Left cardiac atrium (tissue), 4 donors: Measurements from ENCODE around the gene TSC1. TPM values are rescaled to one million over a fixed set of nuclear protein-coding genes. Genes with fewer than 3 reads are reported as not detected.

Source experiments
- ATAC-seq, 2 donors: fragments of 200-7000 bp; cut with Tn5 transposase; one replicate each; pipeline ENCODE4 v1.9.1; 2020; ENCODE audit warnings: mild to moderate bottlenecking in 2 of 2, moderate library complexity in 2 of 2
- DNase-seq: peaks from one replicate; pipeline ENCODE4 v3.0.0-alpha.2; 2020
- intact Hi-C, 2 donors: fragments of 100-400 bp; cut with DNase I; formaldehyde crosslinking; loops; one replicate each; pipeline versions ENCODE4 v1.14.1 to v1.15.1; 2022 to 2023
- total RNA-seq, 2 donors: library from RNA; stranded (reverse); fragmentation: NEBNext Ultra II Directional; extraction: Animal tissue kit (Norgen Biotek cat#: 25700); gene quantifications; one replicate each; pipeline ENCODE4 v1.2.1, GENCODE V29; 2021
- donor health status: DM: no; HTN: yes; CAD: no.
- donor health status: DM: no; HTN: yes; CAD: no; lungs with severe emphysema.
- donor health status: DM: yes; HTN: yes; CAD: no.
- donor health status: Dilated cardiomyopathy.

The TSC1 gene
- total RNA-seq, 2 donors from 2014 or later = 25.3 to 30.5 TPM

DNA sequence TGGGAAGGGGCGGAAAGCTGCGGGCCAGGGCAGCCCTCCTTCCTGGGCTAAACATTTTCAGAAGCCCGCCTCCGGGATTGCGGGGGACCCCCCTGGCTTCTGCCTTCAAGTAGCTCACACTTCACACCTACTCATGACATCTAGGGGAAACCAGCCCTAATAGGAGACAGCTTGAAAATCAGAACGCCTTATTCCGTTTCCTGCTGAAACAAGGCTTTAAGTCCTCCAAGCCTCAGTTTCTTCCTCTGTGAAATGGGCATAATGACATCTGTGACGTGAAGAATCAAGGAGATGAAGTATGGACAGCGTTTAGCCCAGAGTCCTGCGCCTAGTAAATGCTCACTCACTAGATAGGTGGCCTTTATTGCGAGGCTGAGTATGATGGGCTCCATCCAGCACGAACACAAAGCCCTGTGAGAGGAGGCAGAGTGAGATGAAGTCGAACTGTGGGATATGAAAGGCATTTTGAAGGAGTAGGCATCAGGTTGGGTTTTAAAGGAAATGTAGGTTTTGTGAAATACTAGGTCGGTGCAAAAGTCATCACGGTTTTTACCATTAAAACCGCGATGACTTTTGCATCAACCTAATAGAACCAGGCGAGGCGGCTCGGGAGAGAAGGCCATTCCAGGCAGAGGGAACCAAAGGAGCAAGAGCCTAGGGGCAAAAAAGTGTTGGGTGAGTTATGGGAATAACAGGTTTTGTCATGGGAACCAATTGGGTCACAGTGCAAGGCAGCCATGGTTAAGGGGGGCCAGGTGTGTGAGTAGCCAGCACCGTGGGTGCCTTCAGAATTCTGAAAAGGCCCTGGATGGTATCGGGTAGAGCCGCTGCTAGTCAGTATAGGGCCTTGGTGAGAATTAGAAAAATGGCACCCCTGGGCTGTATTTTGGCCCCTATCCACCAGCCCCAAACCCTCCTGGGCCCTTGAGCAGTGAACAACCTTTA, 1.0 kb upstream of the TSC1 start:
- intact Hi-C loops = no loop called here
- no peak for ATAC-seq
- no peak for DNase-seq

GRCh38 chr9:132943651-132944293, 644 bp downstream of the TSC1 start:
- ATAC-seq (no peak), DNase-seq (no peak)
- intact Hi-C loops = no loop called here

DNA sequence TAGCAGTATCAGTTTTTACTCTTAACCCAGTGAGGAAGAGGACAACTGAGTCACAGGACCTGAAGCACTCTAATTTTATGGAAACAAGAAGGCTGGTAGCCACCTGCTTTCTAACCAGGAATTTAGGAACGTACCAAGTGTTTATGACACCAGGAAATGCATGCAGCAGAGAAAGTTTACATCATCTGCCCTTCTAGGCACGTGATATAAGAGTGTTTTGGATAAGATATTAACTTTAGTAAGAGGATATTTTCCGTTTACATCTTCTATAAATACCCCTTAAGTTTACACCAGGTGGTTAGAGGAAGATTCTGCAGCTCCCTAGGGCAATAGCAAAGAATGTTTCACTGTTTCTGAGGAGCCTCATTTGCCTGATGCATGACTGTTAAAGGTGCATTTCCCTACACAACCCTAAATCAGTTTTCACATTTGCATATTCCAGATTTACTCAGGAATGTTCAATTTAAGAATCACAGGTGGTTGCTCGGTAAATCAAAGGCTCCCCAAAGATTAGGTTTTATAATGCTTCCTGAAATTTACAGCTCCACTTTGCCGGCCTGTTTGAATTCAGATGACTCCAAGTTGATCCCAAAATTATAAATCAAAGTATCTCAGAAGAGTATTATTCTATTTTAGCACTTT, 1.8 kb downstream of the TSC1 start:
- DNase-seq = no peak
- intact Hi-C loops = no loop called here
- ATAC-seq = no peak

GRCh38 chr9:132939169-132939568, 5.2 kb downstream of the TSC1 start:
- ATAC-seq (no peak), DNase-seq (no peak)
- intact Hi-C loops = no loop called here

- DNase-seq = no peak
- intact Hi-C loops = no loop called here
- ATAC-seq = no peak
Measured at GRCh38 chr9:132937463-132937901, 6.9 kb downstream of the TSC1 start.

- DNase-seq (no peak), ATAC-seq (no peak)
- intact Hi-C loops = no loop called here
Measured at GRCh38 chr9:132935026-132935425, 9.4 kb downstream of the TSC1 start.

DNA sequence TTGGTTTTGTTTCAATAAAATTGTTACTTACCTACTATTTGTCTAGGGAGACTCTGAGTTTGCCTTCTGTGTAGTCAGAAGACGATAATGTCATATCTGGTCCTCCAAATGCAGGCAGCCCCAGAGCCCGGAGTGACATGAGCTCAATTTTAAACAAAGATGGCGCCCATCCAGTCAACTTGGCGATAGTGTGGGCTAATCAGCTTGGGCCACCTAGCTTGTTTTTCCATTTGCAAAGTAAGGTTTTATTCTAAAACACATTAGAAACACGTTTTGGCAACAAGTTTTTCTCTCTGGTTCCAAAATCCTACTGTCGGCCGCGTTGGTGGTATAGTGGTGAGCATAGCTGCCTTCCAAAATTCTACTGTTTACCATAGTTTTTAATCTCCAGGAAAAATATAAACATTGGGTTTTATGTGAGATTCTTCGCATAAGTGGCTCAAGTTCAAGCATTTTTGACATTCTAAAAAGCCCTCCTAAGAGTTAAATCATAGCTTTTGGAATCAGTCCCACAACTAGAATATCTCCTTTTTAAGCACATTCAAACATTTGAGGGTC, 13.2 kb downstream of the TSC1 start:
- DNase-seq = no peak

GRCh38 chr9:132927704-132928103, 16.7 kb downstream of the TSC1 start:
- ATAC-seq (no peak), DNase-seq (no peak)
- intact Hi-C loops = no loop called here

More for the DNA sequence above, 13.2 kb downstream of the TSC1 start:
- ATAC-seq = no peak
- intact Hi-C loops = no loop called here

GRCh38 chr9:132923346-132923902, 21.0 kb downstream of the TSC1 start:
- no peak for DNase-seq
- no peak for ATAC-seq
- intact Hi-C loops = no loop called here

GRCh38 chr9:132919614-132920268, 24.7 kb downstream of the TSC1 start:
- DNase-seq (no peak), ATAC-seq (no peak)
- intact Hi-C loops = no loop called here

- intact Hi-C loops = no loop called here
- ATAC-seq (no peak), DNase-seq (no peak)
Measured at GRCh38 chr9:132914924-132915323, 29.5 kb downstream of the TSC1 start.

DNA sequence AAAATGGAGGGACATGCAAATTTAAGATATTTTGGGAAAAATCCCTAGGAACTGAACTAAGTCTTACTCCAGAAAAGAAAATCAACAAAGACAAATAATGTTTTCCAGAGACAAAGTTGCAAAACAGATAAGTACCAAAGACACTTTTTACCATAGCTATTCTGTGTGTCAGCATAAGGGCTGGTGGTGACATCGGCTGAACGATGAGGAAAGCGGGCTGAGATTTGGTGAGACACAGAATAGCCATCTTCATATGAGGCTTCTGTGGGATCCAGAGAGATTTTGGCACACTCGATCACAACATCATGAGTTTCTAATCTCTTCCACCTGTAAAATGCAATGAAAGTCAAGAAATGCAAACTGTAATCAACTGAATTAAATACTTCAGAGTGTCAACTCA, 32.3 kb downstream of the TSC1 start:
- intact Hi-C loops = no loop called here
- ATAC-seq (no peak), DNase-seq (no peak)

DNA sequence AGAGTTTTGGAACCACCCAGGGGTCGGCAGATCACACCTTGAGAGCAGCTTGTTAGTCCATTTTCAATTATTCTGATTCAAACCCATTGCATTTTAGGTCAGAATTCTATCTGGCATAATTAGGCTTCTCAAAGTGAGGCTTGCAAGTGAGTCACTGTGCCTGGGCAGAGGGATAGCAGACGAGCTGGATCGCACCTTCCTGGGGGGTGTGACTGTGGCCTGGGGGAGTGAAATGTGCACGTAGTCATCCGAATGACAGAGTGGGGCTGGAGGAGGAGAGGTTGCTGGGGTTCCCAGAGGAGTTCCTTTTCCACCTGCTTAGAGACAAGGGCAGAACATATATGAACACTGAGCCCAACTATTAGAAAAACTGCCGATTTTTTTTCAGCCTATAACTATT, 34.0 kb downstream of the TSC1 start:
- DNase-seq (no peak), ATAC-seq (no peak)
- intact Hi-C loops = no loop called here

DNA sequence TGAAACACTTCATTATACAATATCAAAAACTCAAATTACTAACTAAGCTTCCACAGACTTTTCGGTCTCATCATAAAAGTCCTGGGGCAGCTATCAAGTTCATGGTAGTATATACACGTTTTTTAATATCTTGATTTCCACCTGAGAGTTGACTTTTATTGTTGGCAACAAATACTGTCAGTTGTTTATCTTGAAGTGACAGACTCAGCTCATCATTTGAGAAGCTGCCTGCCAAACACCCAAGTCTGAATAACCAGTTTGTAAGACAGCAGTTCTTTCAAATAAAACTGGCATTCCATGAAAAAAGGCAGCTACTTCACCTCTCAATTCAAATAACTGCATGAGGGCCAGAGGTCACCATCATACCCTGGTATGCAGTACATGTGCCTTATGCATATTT, 35.1 kb downstream of the TSC1 start:
- no peak for ATAC-seq
- intact Hi-C loops = loop anchor here in 1 of 2 donors (10.0 kb wide), 1 partner anchor 245 kb away; the partner anchor contains the start of gene DDX31
- DNase-seq = no peak

DNA sequence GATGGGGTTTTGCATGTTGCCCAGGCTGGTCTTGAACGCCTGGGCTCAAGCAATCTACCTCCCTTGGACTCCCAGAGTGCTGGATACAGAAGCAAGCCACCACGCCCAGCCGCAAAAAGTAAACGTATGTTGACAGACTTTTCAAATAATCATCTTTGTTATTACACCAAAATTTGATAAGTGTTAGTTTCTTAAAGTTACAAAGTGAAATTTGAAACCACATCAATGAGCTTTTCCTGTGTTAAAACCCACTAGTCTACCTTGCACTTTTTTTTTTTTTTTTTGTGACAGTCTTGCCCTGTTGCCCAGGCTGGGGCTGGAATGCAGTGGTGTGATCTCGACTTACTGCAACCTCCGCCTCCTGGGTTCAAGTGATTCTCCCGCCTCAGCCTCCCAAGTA, 35.8 kb downstream of the TSC1 start:
- ATAC-seq (no peak), DNase-seq (no peak)
- intact Hi-C loops = loop anchor here in 1 of 2 donors (10.0 kb wide), 1 partner anchor 244 kb away; the partner anchor contains the start of gene DDX31

DNA sequence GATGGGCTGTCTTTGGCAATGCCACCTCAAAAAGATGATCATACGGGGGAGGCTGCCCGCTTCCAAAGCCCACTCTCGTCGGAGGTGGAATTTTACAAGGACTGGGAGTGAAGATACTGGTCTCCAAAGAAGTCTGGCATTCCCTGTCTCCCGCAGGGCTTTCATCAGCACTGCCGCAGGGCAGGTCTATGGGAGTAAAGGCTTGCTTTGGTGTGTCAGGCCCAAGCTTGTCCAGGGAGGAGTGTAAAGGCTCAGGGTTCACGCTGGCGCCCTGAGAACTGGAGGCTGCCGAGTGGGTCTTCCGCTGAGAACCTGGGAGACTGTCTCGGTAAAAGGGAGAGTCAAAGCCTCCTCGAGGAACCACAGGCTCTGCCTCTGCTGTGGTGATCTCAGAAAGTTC, 38.7 kb downstream of the TSC1 start:
- intact Hi-C loops = loop anchor here in 1 of 2 donors (10.0 kb wide), 1 partner anchor 241 kb away; the partner anchor contains the start of gene DDX31

GRCh38 chr9:132903574-132904492, 40.6 kb downstream of the TSC1 start:
- DNase-seq (no peak), ATAC-seq (peak in 1 of 2 donors; percentile 27)
- intact Hi-C loops = loop anchor here in 1 of 2 donors (10.0 kb wide), 1 partner anchor 239 kb away; the partner anchor contains the start of gene DDX31

More for the DNA sequence above, 38.7 kb downstream of the TSC1 start:
- ATAC-seq (no peak), DNase-seq (no peak)
